HEK293T (cell line): Measurements from ENCODE around the gene PTGR1.

Experiments used
- CTCF ChIA-PET: fragments of 350-600 bp; formaldehyde crosslinking; extraction: SDS; loops from one replicate; lab custom pipeline; 2021; ENCODE audit warnings: antibody characterized with exemption, inconsistent platforms; lab: Yijun Ruan, JAX
- POLR2A ChIA-PET: fragments of 350-600 bp; formaldehyde crosslinking; extraction: SDS; loops from one replicate; lab custom pipeline; 2020; ENCODE audit warnings: antibody characterized with exemption, inconsistent platforms; lab: Yijun Ruan, JAX
- DNase-seq: peaks from one replicate; pipeline ENCODE4 v3.0.0; 2012; ENCODE audit warnings: mixed read lengths; ENCODE audit errors: extremely low spot score
- ARNT ChIP-seq: fragments of 450-650 bp; IDR thresholded peaks from 2 replicates; pipeline ENCODE4 v1.6.1; 2017; ENCODE audit warnings: mild to moderate bottlenecking
- BHLHE40 ChIP-seq: fragments of 450-650 bp; IDR thresholded peaks from 2 replicates; pipeline ENCODE4 v1.6.1; 2016; ENCODE audit warnings: mild to moderate bottlenecking, moderate library complexity, borderline replicate concordance
- CTBP1 ChIP-seq: fragments of 450-650 bp; IDR thresholded peaks from 2 replicates; pipeline ENCODE4 v1.6.1; 2016; ENCODE audit warnings: borderline replicate concordance
- ELF4 ChIP-seq: fragments of 450-650 bp; IDR thresholded peaks from 2 replicates; pipeline ENCODE4 v1.6.1; 2017; ENCODE audit warnings: antibody characterized with exemption
- FOXA1 ChIP-seq: fragments of 450-650 bp; IDR thresholded peaks from 2 replicates; pipeline ENCODE4 v1.6.1; 2016; ENCODE audit warnings: mild to moderate bottlenecking
- FOXK2 ChIP-seq: fragments of 450-650 bp; IDR thresholded peaks from 2 replicates; pipeline ENCODE4 v1.6.1; 2016; ENCODE audit warnings: mild to moderate bottlenecking
- FOXM1 ChIP-seq: fragments of 450-650 bp; IDR thresholded peaks from 2 replicates; pipeline ENCODE4 v1.6.1; 2017; ENCODE audit warnings: mild to moderate bottlenecking, borderline replicate concordance
- HDGF ChIP-seq: fragments of 450-650 bp; IDR thresholded peaks from 2 replicates; pipeline ENCODE4 v1.6.1; 2017; ENCODE audit warnings: antibody characterized with exemption, borderline replicate concordance
- L3MBTL2 ChIP-seq: fragments of 450-650 bp; conservative IDR thresholded peaks from 2 replicates; pipeline ENCODE4 v1.6.1; 2016; ENCODE audit warnings: mild to moderate bottlenecking
- LEF1 ChIP-seq: fragments of 450-650 bp; IDR thresholded peaks from 2 replicates; pipeline ENCODE4 v1.6.1; 2017; ENCODE audit warnings: mild to moderate bottlenecking, borderline replicate concordance
- NFRKB ChIP-seq: fragments of 450-650 bp; IDR thresholded peaks from 2 replicates; pipeline ENCODE4 v1.6.1; 2016; ENCODE audit warnings: mild to moderate bottlenecking, moderate library complexity
- SP1 ChIP-seq: fragments of 450-650 bp; IDR thresholded peaks from 2 replicates; pipeline ENCODE4 v1.6.1; 2017
- SUZ12 ChIP-seq: fragments of 450-650 bp; IDR thresholded peaks from 2 replicates; pipeline ENCODE4 v1.6.1; 2016; ENCODE audit warnings: mild to moderate bottlenecking
- TARDBP ChIP-seq: fragments of 450-650 bp; IDR thresholded peaks from 2 replicates; pipeline ENCODE4 v1.6.1; 2016
- ZNF384 ChIP-seq: fragments of 450-650 bp; IDR thresholded peaks from 2 replicates; pipeline ENCODE4 v1.6.1; 2016
- TF ChIP-seq, protein P1 (sequence below): fragments of 450-650 bp; IDR thresholded peaks from 2 replicates; pipeline ENCODE4 v1.6.1; 2016

Gene PTGR1

GRCh38 chr9:111599955-111600343 lies 502 bp upstream of the PTGR1 start:
- ChIA-PET CTCF (no interaction called here), POLR2A (interaction anchor here (2.7 kb wide), 1 partner anchor 31 kb away, joined by 17 read pairs; the partner anchor contains the start of gene DNAJC25)
- no peak for TF ChIP-seq ARNT
- no peak for TF ChIP-seq FOXA1
- no peak for TF ChIP-seq TARDBP
- no peak for TF ChIP-seq NFRKB
- no peak for TF ChIP-seq L3MBTL2
- TF ChIP-seq, protein P1, sequence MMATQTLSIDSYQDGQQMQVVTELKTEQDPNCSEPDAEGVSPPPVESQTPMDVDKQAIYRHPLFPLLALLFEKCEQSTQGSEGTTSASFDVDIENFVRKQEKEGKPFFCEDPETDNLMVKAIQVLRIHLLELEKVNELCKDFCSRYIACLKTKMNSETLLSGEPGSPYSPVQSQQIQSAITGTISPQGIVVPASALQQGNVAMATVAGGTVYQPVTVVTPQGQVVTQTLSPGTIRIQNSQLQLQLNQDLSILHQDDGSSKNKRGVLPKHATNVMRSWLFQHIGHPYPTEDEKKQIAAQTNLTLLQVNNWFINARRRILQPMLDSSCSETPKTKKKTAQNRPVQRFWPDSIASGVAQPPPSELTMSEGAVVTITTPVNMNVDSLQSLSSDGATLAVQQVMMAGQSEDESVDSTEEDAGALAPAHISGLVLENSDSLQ, result no peak
- no peak for TF ChIP-seq ZNF384
- no peak for TF ChIP-seq ELF4
- no peak for TF ChIP-seq HDGF
- TF ChIP-seq SP1, result no peak
- no peak for TF ChIP-seq LEF1
- TF ChIP-seq SUZ12, result no peak
- TF ChIP-seq CTBP1, result no peak
- TF ChIP-seq FOXK2, result no peak
- no peak for TF ChIP-seq BHLHE40
- TF ChIP-seq FOXM1, result no peak
- no peak for DNase-seq

- no peak for DNase-seq
- POLR2A ChIA-PET, result interaction anchor here (0.9 to 2.7 kb wide), 5 partner anchors 23 to 115 kb away, joined by 3 to 17 read pairs (median 3); partner anchors contain the start of genes DNAJC25 and ECPAS
- CTCF ChIA-PET, result interaction anchor here (0.7 to 1.4 kb wide), 6 partner anchors 14 to 94 kb away, joined by 3 to 10 read pairs (median 5); partner anchors contain the start of gene DNAJC25
- TF ChIP-seq ARNT, result no peak
- no peak for TF ChIP-seq FOXK2
- no peak for TF ChIP-seq ELF4
- no peak for TF ChIP-seq HDGF
- no peak for TF ChIP-seq BHLHE40
- no peak for TF ChIP-seq ZNF384
- TF ChIP-seq, protein P1, result no peak
- TF ChIP-seq FOXA1, result no peak
- TF ChIP-seq NFRKB, result no peak
- TF ChIP-seq LEF1, result no peak
- no peak for TF ChIP-seq CTBP1
- no peak for TF ChIP-seq SP1
- TF ChIP-seq SUZ12, result no peak
- TF ChIP-seq L3MBTL2, result no peak
- no peak for TF ChIP-seq TARDBP
- no peak for TF ChIP-seq FOXM1
These were observed 735 bp downstream of the PTGR1 start for GRCh38 chr9:111598733-111599091.

GRCh38 chr9:111597852-111598732 lies 1.4 kb downstream of the PTGR1 start:
- peak; percentile 61 for TF ChIP-seq ZNF384
- TF ChIP-seq, protein P1, result no peak
- POLR2A ChIA-PET, result interaction anchor here (0.9 to 2.7 kb wide), 4 partner anchors 24 to 114 kb away, joined by 3 to 17 read pairs (median 6); partner anchors contain the start of genes DNAJC25 and ECPAS
- CTCF ChIA-PET, result interaction anchor here (0.7 to 1.4 kb wide), 5 partner anchors 17 to 95 kb away, joined by 3 to 10 read pairs (median 7); partner anchors contain the start of gene DNAJC25
- peak; percentile 27 for DNase-seq

DNA sequence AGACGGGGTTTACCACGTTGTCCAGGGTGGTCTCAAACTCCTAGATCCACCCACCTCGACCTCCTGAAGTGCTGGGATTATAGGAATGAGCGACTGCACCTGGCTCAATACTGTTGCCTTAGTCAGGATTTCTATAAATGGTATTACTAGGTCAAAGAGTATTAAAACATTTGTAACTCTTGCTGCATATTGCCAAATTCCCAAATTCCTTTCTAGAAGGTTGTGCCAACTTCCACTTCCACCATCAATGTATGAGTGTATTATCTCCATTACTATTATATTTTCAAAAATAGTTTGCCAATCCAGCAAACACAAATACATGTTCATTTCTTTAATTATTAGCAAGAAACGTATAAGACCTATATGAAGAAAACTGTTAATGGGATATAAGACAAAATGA lies 10.6 kb downstream of the PTGR1 start:
- no peak for DNase-seq
- CTCF ChIA-PET, result no interaction called here

GRCh38 chr9:111586378-111586777 lies 13.1 kb downstream of the PTGR1 start:
- no peak for DNase-seq
- ChIA-PET POLR2A (no interaction called here), CTCF (no interaction called here)
- TF ChIP-seq SP1 (no peak), ARNT (no peak), FOXA1 (no peak), BHLHE40 (no peak), LEF1 (no peak), FOXM1 (no peak), L3MBTL2 (no peak), SUZ12 (no peak), NFRKB (no peak), FOXK2 (no peak), TARDBP (no peak), HDGF (no peak), CTBP1 (no peak)
- TF ChIP-seq, protein P1, result no peak

More for the DNA sequence above, 10.6 kb downstream of the PTGR1 start:
- POLR2A ChIA-PET, result no interaction called here
- TF ChIP-seq FOXM1, result no peak
- TF ChIP-seq L3MBTL2, result no peak
- no peak for TF ChIP-seq TARDBP
- no peak for TF ChIP-seq CTBP1
- TF ChIP-seq HDGF, result no peak
- TF ChIP-seq ELF4, result no peak
- TF ChIP-seq ZNF384, result no peak
- no peak for TF ChIP-seq SP1
- TF ChIP-seq LEF1, result no peak
- TF ChIP-seq FOXA1, result no peak
- no peak for TF ChIP-seq NFRKB
- TF ChIP-seq FOXK2, result no peak
- TF ChIP-seq, protein P1, result no peak
- TF ChIP-seq BHLHE40, result no peak
- no peak for TF ChIP-seq ARNT
